ENCODE data around the gene PVALEF. TPM values are rescaled to one million over a fixed set of nuclear protein-coding genes. Genes with fewer than 3 reads are reported as not detected.

The PVALEF gene
- total RNA-seq, 1 donor from 2014 or later: not detected

DNA sequence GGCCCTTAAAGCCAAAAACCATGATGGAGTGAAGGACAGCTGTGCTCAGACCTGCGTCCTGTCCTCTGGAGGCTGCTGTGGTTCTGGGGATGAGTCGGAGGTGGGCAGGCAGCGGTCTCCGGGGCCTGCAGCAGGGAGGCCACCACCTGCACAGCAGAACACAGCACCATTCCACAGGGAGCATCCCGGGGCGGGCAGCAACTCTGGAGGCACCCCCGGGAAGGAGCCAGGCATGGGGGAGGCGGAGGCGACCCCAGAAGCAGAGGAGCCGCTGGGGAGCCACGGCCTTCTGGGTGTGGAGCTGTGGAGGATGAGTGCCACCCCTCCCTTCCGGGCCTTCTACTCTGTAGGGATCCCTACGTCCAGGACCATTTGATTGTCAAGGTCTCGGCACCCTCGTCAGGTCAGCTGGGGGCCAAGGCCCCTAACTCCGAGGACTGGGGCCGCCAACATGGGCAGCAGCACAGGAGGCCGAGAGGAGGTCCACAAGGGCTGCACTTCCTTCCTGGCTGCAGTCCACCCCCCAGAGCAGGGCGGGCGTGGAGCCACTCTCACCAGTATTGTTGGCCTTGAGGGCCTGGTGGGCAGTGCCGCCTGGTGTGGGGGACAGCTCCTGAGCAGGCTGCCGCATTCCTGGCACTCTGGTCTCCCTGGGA is 33.6 kb downstream of the PVALEF start:
- H3K27ac ChIP-seq: no peak overlapping the region
- H3K4me1 ChIP-seq: peaks cover 8% of the 10 kb centered on the region
- no peaks in the 10 kb centered on the region for H3K9me3 ChIP-seq
- H3K4me3 ChIP-seq: no peak overlapping the region
- no peaks in the 10 kb centered on the region for H3K27me3 ChIP-seq
- TF ChIP-seq, protein P1, sequence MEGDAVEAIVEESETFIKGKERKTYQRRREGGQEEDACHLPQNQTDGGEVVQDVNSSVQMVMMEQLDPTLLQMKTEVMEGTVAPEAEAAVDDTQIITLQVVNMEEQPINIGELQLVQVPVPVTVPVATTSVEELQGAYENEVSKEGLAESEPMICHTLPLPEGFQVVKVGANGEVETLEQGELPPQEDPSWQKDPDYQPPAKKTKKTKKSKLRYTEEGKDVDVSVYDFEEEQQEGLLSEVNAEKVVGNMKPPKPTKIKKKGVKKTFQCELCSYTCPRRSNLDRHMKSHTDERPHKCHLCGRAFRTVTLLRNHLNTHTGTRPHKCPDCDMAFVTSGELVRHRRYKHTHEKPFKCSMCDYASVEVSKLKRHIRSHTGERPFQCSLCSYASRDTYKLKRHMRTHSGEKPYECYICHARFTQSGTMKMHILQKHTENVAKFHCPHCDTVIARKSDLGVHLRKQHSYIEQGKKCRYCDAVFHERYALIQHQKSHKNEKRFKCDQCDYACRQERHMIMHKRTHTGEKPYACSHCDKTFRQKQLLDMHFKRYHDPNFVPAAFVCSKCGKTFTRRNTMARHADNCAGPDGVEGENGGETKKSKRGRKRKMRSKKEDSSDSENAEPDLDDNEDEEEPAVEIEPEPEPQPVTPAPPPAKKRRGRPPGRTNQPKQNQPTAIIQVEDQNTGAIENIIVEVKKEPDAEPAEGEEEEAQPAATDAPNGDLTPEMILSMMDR (IDR thresholded peaks at IDR 0.05): no peak
- ATAC-seq (no peak), DNase-seq (no peak)
- peaks cover 7% of the 10 kb centered on the region for H3K36me3 ChIP-seq
- intact Hi-C loops (cut with DNase I): no loop called here

DNA sequence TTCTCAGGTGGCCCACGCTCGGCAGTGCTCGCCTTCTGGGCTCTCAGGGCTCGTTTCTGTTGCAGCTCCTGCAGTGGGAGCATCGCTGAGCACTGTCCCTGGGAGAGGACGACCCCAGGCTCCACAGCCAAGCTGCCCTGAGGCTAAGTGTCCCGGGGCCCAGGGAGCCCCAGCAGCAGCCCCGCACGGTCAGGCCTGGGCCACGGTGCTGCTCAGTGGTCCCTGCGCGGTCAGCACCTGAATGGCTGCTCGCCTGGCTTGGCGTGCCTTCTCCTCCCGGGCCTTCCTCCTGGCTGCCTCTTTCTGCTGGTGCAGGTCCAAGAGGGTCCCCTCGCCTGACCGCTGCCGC is 34.1 kb downstream of the PVALEF start:
- H3K27me3 ChIP-seq: no peaks in the 10 kb centered on the region
- intact Hi-C loops (cut with DNase I): no loop called here
- TF ChIP-seq, protein P1 (IDR thresholded peaks at IDR 0.05): no peak
- no peak overlapping the region for H3K4me3 ChIP-seq
- no peak overlapping the region for H3K27ac ChIP-seq
- DNase-seq: no peak
- H3K4me1 ChIP-seq: peaks cover 8% of the 10 kb centered on the region
- H3K36me3 ChIP-seq: peaks cover 7% of the 10 kb centered on the region
- ATAC-seq: no peak
- H3K9me3 ChIP-seq: no peaks in the 10 kb centered on the region

DNA sequence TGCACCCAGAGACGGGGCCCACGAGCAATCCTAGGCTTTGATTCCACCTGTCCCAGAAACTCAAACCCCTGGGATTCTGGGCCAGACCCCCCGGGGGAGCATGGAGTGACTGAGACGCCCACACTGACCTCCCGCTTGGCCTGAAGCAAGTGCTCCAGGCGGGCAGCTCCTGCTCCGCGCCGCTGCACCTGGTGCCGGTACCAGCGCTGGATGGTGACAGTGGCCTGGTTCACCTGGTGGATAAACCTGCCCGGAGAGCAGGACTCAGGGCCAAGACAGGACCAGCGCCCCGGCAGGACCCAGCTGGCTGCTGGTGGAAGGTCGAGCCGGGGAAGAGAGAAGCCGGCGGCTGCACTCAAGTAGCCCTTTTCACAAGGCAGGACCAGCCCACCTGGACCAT is 34.9 kb downstream of the PVALEF start:
- Histone ChIP-seq H3K27ac (no peak overlapping the region), H3K27me3 (no peaks in the 10 kb centered on the region), H3K4me1 (peaks cover 8% of the 10 kb centered on the region), H3K9me3 (no peaks in the 10 kb centered on the region), H3K4me3 (no peak overlapping the region), H3K36me3 (peaks cover 7% of the 10 kb centered on the region)
- no peak for DNase-seq
- TF ChIP-seq, protein P1 (IDR thresholded peaks at IDR 0.05): no peak
- intact Hi-C loops (cut with DNase I): no loop called here
- no peak for ATAC-seq

DNA sequence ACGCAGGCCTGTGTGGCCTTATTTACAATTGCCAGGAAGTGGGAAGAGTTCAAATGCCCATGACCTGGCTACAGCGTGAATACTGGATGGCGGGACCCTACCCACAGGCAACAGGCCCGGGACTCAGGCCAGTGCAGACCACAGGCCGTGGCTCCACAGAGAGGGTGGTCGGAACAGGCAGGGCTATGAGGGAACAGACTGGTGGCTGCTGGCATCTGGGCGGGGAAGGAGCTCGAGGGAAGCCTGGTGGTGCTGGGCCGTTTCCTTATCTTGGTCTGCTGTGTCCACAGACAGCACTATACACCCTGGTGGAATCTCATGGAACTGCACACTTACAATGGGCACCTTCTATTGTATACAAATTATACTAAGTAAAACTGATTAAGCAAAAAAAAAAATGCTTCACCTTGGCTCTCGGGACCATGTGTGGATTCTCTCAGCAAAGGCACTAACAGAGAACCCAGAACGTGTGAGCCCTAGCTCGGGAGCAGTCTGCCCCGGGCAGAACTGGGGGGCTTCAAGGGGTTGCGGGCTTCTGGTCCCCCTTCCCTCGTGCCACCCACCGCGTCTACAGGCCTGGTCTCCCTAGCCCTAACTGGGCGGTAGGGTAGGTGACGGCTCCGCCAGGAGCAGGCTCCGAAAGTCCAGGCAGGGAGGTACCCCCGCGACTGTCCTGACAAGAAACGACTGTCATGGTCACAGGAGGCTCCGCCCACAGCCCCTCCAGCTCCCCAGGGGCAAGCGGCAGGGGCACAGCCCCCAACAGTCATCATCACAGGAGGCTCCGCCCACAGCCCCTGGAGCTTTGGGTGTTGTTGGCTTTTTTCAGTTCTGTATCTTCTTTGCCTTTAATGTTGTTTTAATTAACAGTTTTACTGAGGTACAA is 35.6 kb downstream of the PVALEF start:
- intact Hi-C loops (cut with DNase I): no loop called here
- peak; percentile 83 for ATAC-seq
- TF ChIP-seq, protein P1 (IDR thresholded peaks at IDR 0.05): peak; percentile 66
- H3K36me3 ChIP-seq: peaks cover 7% of the 10 kb centered on the region
- no peak overlapping the region for H3K4me3 ChIP-seq
- H3K27me3 ChIP-seq: no peaks in the 10 kb centered on the region
- no peak for DNase-seq
- no peaks in the 10 kb centered on the region for H3K9me3 ChIP-seq
- no peak overlapping the region for H3K27ac ChIP-seq
- H3K4me1 ChIP-seq: peaks cover 8% of the 10 kb centered on the region

DNA sequence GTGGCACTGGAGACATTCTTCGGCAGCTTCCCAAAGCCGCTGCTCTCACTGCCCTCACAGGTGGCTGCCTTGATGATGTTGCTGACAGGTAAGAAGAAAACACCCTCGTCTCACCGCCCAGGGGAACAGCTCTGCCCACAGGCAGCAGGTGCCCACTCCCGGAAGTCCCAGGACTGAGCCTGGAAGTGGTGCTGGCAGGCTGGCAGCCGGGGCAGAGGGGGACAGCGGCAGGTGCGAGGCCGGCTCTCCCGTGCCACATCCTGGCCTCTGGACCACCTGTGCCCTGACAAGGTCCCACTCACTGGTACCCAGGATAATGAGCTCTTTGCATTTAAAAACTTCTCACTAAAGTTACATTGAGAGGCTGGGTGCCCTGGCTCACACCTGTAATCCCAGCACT is 37.0 kb downstream of the PVALEF start:
- H3K27me3 ChIP-seq: no peaks in the 10 kb centered on the region
- TF ChIP-seq, protein P1 (IDR thresholded peaks at IDR 0.05): no peak
- no peak overlapping the region for H3K27ac ChIP-seq
- DNase-seq: no peak
- H3K9me3 ChIP-seq: no peaks in the 10 kb centered on the region
- intact Hi-C loops (cut with DNase I): no loop called here
- H3K36me3 ChIP-seq: peaks cover 7% of the 10 kb centered on the region
- H3K4me1 ChIP-seq: peaks cover 8% of the 10 kb centered on the region
- no peak for ATAC-seq
- no peak overlapping the region for H3K4me3 ChIP-seq

Data from upper lobe of right lung (tissue), 1 donor.